GM12878 (cell line): ENCODE measurements around the gene CRTC1. TPM values are rescaled to one million over a fixed set of nuclear protein-coding genes. Genes with fewer than 3 reads are reported as not detected.

ENCODE experiments used
- ATAC-seq: fragments of 200-7000 bp; cut with Tn5 transposase; 3 replicates; pipeline ENCODE4 v1.9.1; 2020; ENCODE audit warnings: mild to moderate bottlenecking, moderate library complexity
- BruUV-seq: library from RNA; stranded (reverse); fragments of 400-500 nt; replicated peaks from 2 replicates; lab custom pipeline; 2021; lab: Mats Ljungman, UMichigan
- CTCF ChIA-PET: fragments of 300-600 bp; sonication (Branson Sonifier 250); formaldehyde crosslinking; extraction: SDS; loops from one replicate; lab custom pipeline; 2021; ENCODE audit warnings: inconsistent platforms; lab: Yijun Ruan, JAX
- POLR2A ChIA-PET: fragments of 350-600 bp; formaldehyde crosslinking; extraction: SDS; loops from one replicate; lab custom pipeline; 2021; ENCODE audit warnings: inconsistent platforms; lab: Charles Lee
- RAD21 ChIA-PET: fragments of 300-600 bp; sonication (Branson Sonifier 250); formaldehyde crosslinking; loops from one replicate; lab custom pipeline; 2023; ENCODE audit warnings: antibody characterized with exemption; ENCODE audit not compliant: unreplicated experiment; lab: Charles Lee
- SMC1A ChIA-PET: fragments of 300-600 bp; sonication (Branson Sonifier 250); formaldehyde crosslinking; loops from one replicate; lab custom pipeline; 2023; ENCODE audit not compliant: unreplicated experiment, uncharacterized antibody; lab: Charles Lee
- DNase-seq: peaks from one replicate; pipeline ENCODE4 v3.0.0-alpha.2; 2011; ENCODE audit warnings: low read depth, low spot score
- FAIRE-seq: peaks from 3 replicates; lab custom pipeline; 2011; peaks lifted over from hg19 to GRCh38; lab: Jason Lieb, UNC
- H2AFZ ChIP-seq: 2 replicates; pipeline ENCODE4 v1.6.0; 2011; ENCODE audit warnings: low read depth, low read length, control low read depth; ENCODE audit not compliant: control insufficient read depth
- H3K27ac ChIP-seq: 2 replicates; pipeline ENCODE4 v1.5.1; 2011; ENCODE audit warnings: control low read depth; ENCODE audit not compliant: control insufficient read depth, insufficient read depth
- H3K27me3 ChIP-seq, 2 experiments: replicated peaks in 1 of 2; 2 replicates each; pipeline versions ENCODE4 v1.6.0 to v1.6.1; 2011; ENCODE audit warnings: low read length in 1 of 2; ENCODE audit not compliant: control insufficient read depth in 2 of 2, insufficient read depth in 2 of 2
- H3K36me3 ChIP-seq, 2 experiments: 2 replicates each; pipeline ENCODE4 v1.5.1; 2011; ENCODE audit warnings: low read length in 1 of 2; ENCODE audit not compliant: control insufficient read depth in 2 of 2, insufficient read depth in 2 of 2
- H3K4me1 ChIP-seq: 2 replicates; pipeline ENCODE4 v1.6.1; 2011; ENCODE audit warnings: mild to moderate bottlenecking, low read length, moderate library complexity, mixed read lengths; ENCODE audit not compliant: control insufficient read depth, insufficient read depth
- H3K4me2 ChIP-seq: 2 replicates; pipeline ENCODE4 v1.6.0; 2011; ENCODE audit warnings: control low read depth; ENCODE audit not compliant: control insufficient read depth, insufficient read depth
- H3K4me3 ChIP-seq: fragments of 200-600 bp; sonication (generic); 2 replicates; pipeline ENCODE4 v1.5.1; 2016
- H3K79me2 ChIP-seq: 2 replicates; pipeline ENCODE4 v1.6.0; 2011; ENCODE audit warnings: low read length; ENCODE audit not compliant: control insufficient read depth, insufficient read depth
- H3K9ac ChIP-seq: 2 replicates; pipeline ENCODE4 v1.8.0; 2011; ENCODE audit warnings: low read length, control low read depth, mixed read lengths; ENCODE audit not compliant: control insufficient read depth, insufficient read depth
- H3K9me3 ChIP-seq: replicated peaks from 3 replicates; pipeline ENCODE4 v1.5.1; 2011; ENCODE audit warnings: mild to moderate bottlenecking, low read length; ENCODE audit not compliant: control insufficient read depth, insufficient read depth
- H4K20me1 ChIP-seq: 2 replicates; pipeline ENCODE4 v1.6.0; 2011; ENCODE audit not compliant: control insufficient read depth, insufficient read depth
- CHD1 ChIP-seq: IDR thresholded peaks from 2 replicates; pipeline ENCODE4 v1.6.1; 2012; ENCODE audit warnings: low read depth, low read length, improper control_type of control experiment
- CREM ChIP-seq: IDR thresholded peaks from 2 replicates; pipeline ENCODE4 v1.6.1; 2014; ENCODE audit warnings: antibody characterized with exemption, low read depth
- CUX1 ChIP-seq: IDR thresholded peaks from 2 replicates; pipeline ENCODE4 v1.6.1; 2012; ENCODE audit warnings: improper control_type of control experiment, low read depth, low read length; ENCODE audit not compliant: insufficient replicate concordance
- EP300 ChIP-seq, 2 experiments: fragments of 150-350 bp in 1 of 2; IDR thresholded peaks; 2 replicates each; pipeline ENCODE4 v1.6.1; 2011 to 2012; ENCODE audit warnings: low read depth in 2 of 2, low read length in 2 of 2, borderline replicate concordance in 1 of 2, improper control_type of control experiment in 1 of 2, inconsistent platforms in 1 of 2; ENCODE audit not compliant: control insufficient read depth in 1 of 2
- IKZF2 ChIP-seq, 2 experiments: fragments of 450-650 bp; IDR thresholded peaks; 2 replicates each; pipeline ENCODE4 v1.6.1; 2017; ENCODE audit warnings: mild to moderate bottlenecking in 2 of 2, moderate library complexity in 2 of 2
- JUNB ChIP-seq: IDR thresholded peaks from 2 replicates; pipeline ENCODE4 v1.6.1; 2016; ENCODE audit warnings: antibody characterized with exemption, mild to moderate bottlenecking
- NR2C1 ChIP-seq: fragments of 450-650 bp; IDR thresholded peaks from 2 replicates; pipeline ENCODE4 v1.6.1; 2017; ENCODE audit warnings: antibody characterized with exemption, mild to moderate bottlenecking, moderate library complexity
- NR2F1 ChIP-seq: fragments of 450-650 bp; conservative IDR thresholded peaks from 2 replicates; pipeline ENCODE4 v1.6.1; 2017; ENCODE audit warnings: mild to moderate bottlenecking
- PBX3 ChIP-seq: IDR thresholded peaks from 2 replicates; pipeline ENCODE4 v1.6.1; 2011; ENCODE audit warnings: mild to moderate bottlenecking, low read depth, low read length, moderate library complexity; ENCODE audit not compliant: insufficient replicate concordance
- POLR2AphosphoS2 ChIP-seq: IDR thresholded peaks from 2 replicates; pipeline ENCODE4 v1.6.1; 2011; ENCODE audit warnings: low read depth, mild to moderate bottlenecking, low read length, improper control_type of control experiment, moderate library complexity
- SUPT20H ChIP-seq: IDR thresholded peaks from 2 replicates; pipeline ENCODE4 v1.6.1; 2011; ENCODE audit warnings: low read depth, mild to moderate bottlenecking, low read length, moderate library complexity, borderline replicate concordance; ENCODE audit not compliant: control insufficient read depth
- ZBTB11 ChIP-seq: fragments of 450-650 bp; formaldehyde crosslinking; IDR thresholded peaks from 2 replicates; pipeline ENCODE4 v1.5.0; 2022; ENCODE audit warnings: mild to moderate bottlenecking, missing genetic modification characterization
- ZSCAN29 ChIP-seq: fragments of 450-650 bp; IDR thresholded peaks from 2 replicates; pipeline ENCODE4 v1.6.1; 2017; ENCODE audit warnings: mild to moderate bottlenecking, moderate library complexity
- WGBS: methylation state at CpG from one replicate; pipeline ENCODE4 v1.1.6; 2016; ENCODE audit warnings: low lambda C conversion rate; ENCODE audit not compliant: insufficient replicate concordance, insufficient coverage; ENCODE audit errors: missing lambda C conversion rate; 5-methylcytosine and 5-hydroxymethylcytosine counted together
- in situ Hi-C: fragments of 300-500 bp; cut with MboI; formaldehyde crosslinking; loops from 9 replicates; pipeline ENCODE4 v1.14.3; 2018; ENCODE audit warnings: mixed read lengths
- intact Hi-C: fragments of 100-400 bp; cut with micrococcal nuclease; formaldehyde crosslinking; loops from one replicate; pipeline ENCODE4 v1.14.2; 2022; ENCODE audit not compliant: unreplicated experiment
- polyA plus RNA-seq, 11 experiments: library from polyadenylated mRNA; depleted of rRNA in 4 of 11; unstranded in 6 of 11; stranded (reverse) in 5 of 11; fragments of >200 nt; fragmentation: Nextera tagmentation in 4 of 11; fragmentation: Illumina TruSeq in 1 of 11; extraction: Ambion mirVana in 4 of 11; extraction: Trizol in 1 of 11; gene quantifications; 1 replicate in 1 of 11; 2 replicates in 10 of 11; pipeline versions ENCODE4 v1.2.1 to v1.2.3, GENCODE V29; 2011 to 2016; ENCODE audit warnings: inconsistent platforms in 2 of 11, missing spikeins in 2 of 11, low read depth in 1 of 11
- total RNA-seq, 4 experiments: library from RNA; depleted of rRNA in 3 of 4; stranded (reverse); fragments of >200 nt in 3 of 4; fragmentation: Illumina TruSeq in 1 of 4; extraction: Trizol in 1 of 4; gene quantifications; 2 replicates each; pipeline versions ENCODE4 v1.2.1 to v1.2.3, GENCODE V29; 2013 to 2021

CRTC1 gene
- total and polyA plus RNA-seq, 10 of the 15 experiments (the other 5 are each of a cell fraction or from before 2014, with no cell fraction given), result 0.02 to 4.6 (median 1.1) TPM; not detected in 1

DNA sequence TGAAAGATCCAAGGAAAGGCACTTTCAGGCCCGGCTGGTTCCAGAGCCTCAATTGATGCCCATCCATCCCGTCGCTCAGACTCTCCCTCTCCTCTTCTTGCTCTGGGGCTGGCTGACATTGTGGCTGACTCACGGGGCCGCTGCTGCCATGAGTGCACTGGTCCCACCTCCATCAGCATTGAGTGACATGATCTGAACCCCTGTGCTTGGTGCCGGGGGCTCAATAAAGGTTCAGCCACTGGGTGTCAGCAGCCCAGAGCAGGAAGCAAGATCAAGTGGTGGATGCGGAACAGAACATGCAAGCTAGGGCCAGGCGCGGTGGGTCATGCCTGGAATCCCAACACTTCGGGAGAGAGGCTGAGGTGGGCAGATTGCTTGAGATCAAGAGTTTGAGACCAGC lies 68.1 kb downstream of the CRTC1 start:
- no peaks in the 10 kb centered on the region for H3K36me3 ChIP-seq
- no peak overlapping the region for H2AFZ ChIP-seq
- TF ChIP-seq ZBTB11 (CRISPR knock-in tag) (no peak), NR2C1 (no peak), CHD1 (no peak), JUNB (no peak), EP300 (IDR thresholded peaks at IDR 0.05; ENCODE audit: borderline replicate concordance in 1 of 2, control insufficient read depth in 1 of 2, low read depth in 2 of 2, low read length in 2 of 2) (no peak), CUX1 (no peak), ZSCAN29 (no peak), IKZF2 (IDR thresholded peaks at IDR 0.05) (no peak), SUPT20H (no peak), CREM (no peak), PBX3 (no peak), NR2F1 (no peak), POLR2AphosphoS2 (no peak)
- ATAC-seq (no peak), DNase-seq (no peak), FAIRE-seq (no peak)
- H3K27me3 ChIP-seq, result no peaks in the 10 kb centered on the region
- intact Hi-C loops, result no loop called here
- in situ Hi-C loops, result no loop called here
- no peaks in the 10 kb centered on the region for H3K79me2 ChIP-seq
- ChIA-PET CTCF (no interaction called here), RAD21 (no interaction called here), SMC1A (no interaction called here), POLR2A (no interaction called here)
- BruUV-seq, result no TSS peak
- H3K27ac ChIP-seq, result no peak overlapping the region
- no peak overlapping the region for H3K9ac ChIP-seq
- H3K4me1 ChIP-seq, result no peaks in the 10 kb centered on the region
- 77% methylated on average over 10 of the region's 10 CpGs for WGBS
- H4K20me1 ChIP-seq, result no peaks in the 10 kb centered on the region
- H3K9me3 ChIP-seq, result no peaks in the 10 kb centered on the region
- no peak overlapping the region for H3K4me3 ChIP-seq
- H3K4me2 ChIP-seq, result no peak overlapping the region
